B cell (primary cell): ENCODE data around the gene RTN4RL1.

Experiments used
- CTCF ChIP-seq: fragments of 200-600 bp; IDR thresholded peaks from one replicate; pipeline ENCODE4 v1.8.0; 2022; ENCODE audit warnings: antibody characterized with exemption, mild to moderate bottlenecking
- EZH2 ChIP-seq: IDR thresholded peaks from 2 replicates; pipeline ENCODE4 v1.6.1; 2012; ENCODE audit warnings: borderline replicate concordance, low read depth, mild to moderate bottlenecking, moderate library complexity, low read length; ENCODE audit not compliant: insufficient read depth, poor library complexity, severe bottlenecking

GRCh38 chr17:1975573-1975972, 49.6 kb downstream of the RTN4RL1 start:
- TF ChIP-seq CTCF: no peak
- TF ChIP-seq EZH2: no peak
